Liver (tissue), 9 donors: Measurements from ENCODE around the gene SSR3. TPM values are rescaled to one million over a fixed set of nuclear protein-coding genes. Genes with fewer than 3 reads are reported as not detected.

ENCODE experiments used
- DNase-seq: peaks from one replicate; pipeline ENCODE4 v3.0.0-alpha.2; 2017; ENCODE audit warnings: low spot score
- H3K27ac ChIP-seq, 2 donors: one replicate each; pipeline ENCODE4 v1.7.0; 2013; ENCODE audit warnings: inconsistent platforms in 2 of 2, low read length in 2 of 2, control low read depth in 1 of 2, low read depth in 1 of 2, mild to moderate bottlenecking in 1 of 2
- H3K27me3 ChIP-seq, 4 donors: one replicate each; pipeline versions ENCODE4 v1.6.1 to v1.7.0; 2013; ENCODE audit warnings: low read length in 3 of 4, inconsistent platforms in 1 of 4, mild to moderate bottlenecking in 1 of 4, moderate library complexity in 1 of 4; ENCODE audit not compliant: control insufficient read depth in 4 of 4, insufficient read depth in 4 of 4
- H3K36me3 ChIP-seq, 4 donors: one replicate each; pipeline versions ENCODE4 v1.6.1 to v1.7.0; 2013; ENCODE audit warnings: low read length in 3 of 4, mild to moderate bottlenecking in 3 of 4, low read depth in 1 of 4, moderate library complexity in 1 of 4; ENCODE audit not compliant: control insufficient read depth in 4 of 4, insufficient read depth in 3 of 4
- H3K4me1 ChIP-seq, 4 donors: one replicate each; pipeline versions ENCODE4 v1.6.1 to v1.7.0; 2013; ENCODE audit warnings: low read length in 3 of 4, mild to moderate bottlenecking in 3 of 4, moderate library complexity in 1 of 4; ENCODE audit not compliant: control insufficient read depth in 4 of 4, insufficient read depth in 4 of 4
- H3K4me3 ChIP-seq, 3 donors: one replicate each; pipeline versions ENCODE4 v1.6.1 to v1.7.0; 2013; ENCODE audit warnings: low read length in 3 of 3, control low read depth in 1 of 3, low read depth in 1 of 3, mild to moderate bottlenecking in 1 of 3
- H3K9ac ChIP-seq, 2 donors: one replicate each; pipeline ENCODE4 v1.7.0; 2013; ENCODE audit warnings: low read length in 2 of 2, mild to moderate bottlenecking in 2 of 2, moderate library complexity in 2 of 2, control low read depth in 1 of 2, low read depth in 1 of 2
- H3K9me3 ChIP-seq, 4 donors: one replicate each; pipeline versions ENCODE4 v1.6.1 to v1.7.0; 2013; ENCODE audit warnings: low read length in 3 of 4; ENCODE audit not compliant: control insufficient read depth in 4 of 4
- ATF3 ChIP-seq: IDR thresholded peaks from 2 replicates; pipeline ENCODE4 v1.6.1; 2016; ENCODE audit warnings: antibody characterized with exemption
- EGR1 ChIP-seq, 2 donors: IDR thresholded peaks; 2 replicates each; pipeline ENCODE4 v1.6.1; 2016 to 2018; ENCODE audit warnings: antibody characterized with exemption in 2 of 2, low read depth in 2 of 2
- FOXA1 ChIP-seq: IDR thresholded peaks from 2 replicates; pipeline ENCODE4 v1.6.1; 2016; ENCODE audit warnings: antibody characterized with exemption
- FOXA2 ChIP-seq: IDR thresholded peaks from 2 replicates; pipeline ENCODE4 v1.6.1; 2016; ENCODE audit warnings: antibody characterized with exemption
- GABPA ChIP-seq, 2 donors: IDR thresholded peaks in 1 of 2; conservative IDR thresholded peaks in 1 of 2; 2 replicates each; pipeline ENCODE4 v1.6.1; 2016; ENCODE audit warnings: antibody characterized with exemption in 2 of 2, mild to moderate bottlenecking in 1 of 2, moderate library complexity in 1 of 2
- HNF4A ChIP-seq, 2 donors: conservative IDR thresholded peaks; 2 replicates each; pipeline ENCODE4 v1.6.1; 2016; ENCODE audit warnings: antibody characterized with exemption in 2 of 2, mild to moderate bottlenecking in 2 of 2
- HNF4G ChIP-seq: IDR thresholded peaks from 2 replicates; pipeline ENCODE4 v1.6.1; 2016; ENCODE audit warnings: antibody characterized with exemption
- JUND ChIP-seq, 2 donors: IDR thresholded peaks; 2 replicates each; pipeline ENCODE4 v1.6.1; 2016; ENCODE audit warnings: antibody characterized with exemption in 2 of 2
- NR2F2 ChIP-seq: IDR thresholded peaks from 2 replicates; pipeline ENCODE4 v1.6.1; 2016; ENCODE audit warnings: antibody characterized with exemption
- RAD21 ChIP-seq, 2 donors: IDR thresholded peaks; 2 replicates each; pipeline ENCODE4 v1.6.1; 2016; ENCODE audit warnings: antibody characterized with exemption in 2 of 2, mild to moderate bottlenecking in 2 of 2
- RXRA ChIP-seq, 2 donors: IDR thresholded peaks; 2 replicates each; pipeline ENCODE4 v1.6.1; 2017 to 2018; ENCODE audit warnings: antibody characterized with exemption in 2 of 2, mild to moderate bottlenecking in 1 of 2
- SP1 ChIP-seq: IDR thresholded peaks from 2 replicates; pipeline ENCODE4 v1.6.1; 2018; ENCODE audit warnings: antibody characterized with exemption, mild to moderate bottlenecking
- TAF1 ChIP-seq: conservative IDR thresholded peaks from 2 replicates; pipeline ENCODE4 v1.6.1; 2016; ENCODE audit warnings: antibody characterized with exemption, mild to moderate bottlenecking
- YY1 ChIP-seq: IDR thresholded peaks from 2 replicates; pipeline ENCODE4 v1.6.1; 2016; ENCODE audit warnings: antibody characterized with exemption, mild to moderate bottlenecking
- WGBS: extraction: QIAGEN DNeasy Blood & Tissue Kit; methylation state at CpG from one replicate; pipeline ENCODE4 v1.1.7; 2013; 5-methylcytosine and 5-hydroxymethylcytosine counted together
- polyA plus RNA-seq, 2 donors: library from polyadenylated mRNA; stranded (reverse) in 1 of 2; unstranded in 1 of 2; fragments of 200-250 nt in 1 of 2; fragments of >200 nt in 1 of 2; fragmentation: Nextera tagmentation in 1 of 2; extraction: Ambion mirVana in 1 of 2; gene quantifications; one replicate each; pipeline versions ENCODE4 v1.2.1 to v1.2.3, GENCODE V29; 2013 to 2015
- total RNA-seq, 2 donors: library from RNA; depleted of rRNA; stranded (reverse); fragments of >200 nt; gene quantifications; one replicate each; pipeline ENCODE4 v1.2.3, GENCODE V29; 2014
- TF ChIP-seq, protein P1 (sequence below): IDR thresholded peaks from 2 replicates; pipeline ENCODE4 v1.6.1; 2016; ENCODE audit warnings: antibody characterized with exemption, mild to moderate bottlenecking
- TF ChIP-seq, protein P2 (sequence below): fragments of 150-350 bp; IDR thresholded peaks from 2 replicates; pipeline ENCODE4 v1.5.1; 2017; ENCODE audit warnings: improper control_type of control experiment, low read depth, low read length; ENCODE audit not compliant: missing input control
- TF ChIP-seq, protein P3 (sequence below): IDR thresholded peaks from 2 replicates; pipeline ENCODE4 v1.6.1; 2016; ENCODE audit warnings: antibody characterized with exemption
- TF ChIP-seq, protein P4 (sequence below): IDR thresholded peaks from 2 replicates; pipeline ENCODE4 v1.6.1; 2016; ENCODE audit warnings: antibody characterized with exemption
- donor health status: healthy.
- donor health status: healthy.
- donor health status: healthy.
- donor health status: healthy.
- donor health status: healthy.

The SSR3 gene
- total and polyA plus RNA-seq, 4 donors = 63.7 to 168 (median 115) TPM

DNA sequence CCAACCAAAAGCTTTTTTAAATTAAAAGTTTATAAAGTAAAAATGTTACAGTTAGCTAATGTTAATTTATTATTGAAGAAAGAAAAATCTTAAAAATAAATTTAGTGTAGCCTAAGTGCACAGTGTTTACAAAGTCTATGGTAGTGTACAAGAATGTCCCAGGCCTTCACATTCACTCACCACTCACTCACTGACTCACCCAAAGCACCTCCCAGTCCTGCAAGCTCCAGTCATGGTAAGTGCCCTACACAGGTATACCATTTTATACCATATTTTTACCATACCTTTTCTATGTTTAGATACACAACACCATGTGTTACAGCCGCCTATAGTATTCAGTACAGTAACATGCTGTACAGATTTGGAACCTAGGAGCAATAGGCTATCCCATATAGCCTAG, 29.1 kb downstream of the SSR3 start:
- Histone ChIP-seq H3K27ac (no peak overlapping the region), H3K9me3 (no peaks in the 10 kb centered on the region), H3K4me1 (no peaks in the 10 kb centered on the region), H3K27me3 (no peaks in the 10 kb centered on the region), H3K9ac (no peak overlapping the region), H3K36me3 (no peaks in the 10 kb centered on the region), H3K4me3 (no peak overlapping the region)
- WGBS = 99% methylated on average over 1 of the region's 1 CpG
- TF ChIP-seq, protein P1, sequence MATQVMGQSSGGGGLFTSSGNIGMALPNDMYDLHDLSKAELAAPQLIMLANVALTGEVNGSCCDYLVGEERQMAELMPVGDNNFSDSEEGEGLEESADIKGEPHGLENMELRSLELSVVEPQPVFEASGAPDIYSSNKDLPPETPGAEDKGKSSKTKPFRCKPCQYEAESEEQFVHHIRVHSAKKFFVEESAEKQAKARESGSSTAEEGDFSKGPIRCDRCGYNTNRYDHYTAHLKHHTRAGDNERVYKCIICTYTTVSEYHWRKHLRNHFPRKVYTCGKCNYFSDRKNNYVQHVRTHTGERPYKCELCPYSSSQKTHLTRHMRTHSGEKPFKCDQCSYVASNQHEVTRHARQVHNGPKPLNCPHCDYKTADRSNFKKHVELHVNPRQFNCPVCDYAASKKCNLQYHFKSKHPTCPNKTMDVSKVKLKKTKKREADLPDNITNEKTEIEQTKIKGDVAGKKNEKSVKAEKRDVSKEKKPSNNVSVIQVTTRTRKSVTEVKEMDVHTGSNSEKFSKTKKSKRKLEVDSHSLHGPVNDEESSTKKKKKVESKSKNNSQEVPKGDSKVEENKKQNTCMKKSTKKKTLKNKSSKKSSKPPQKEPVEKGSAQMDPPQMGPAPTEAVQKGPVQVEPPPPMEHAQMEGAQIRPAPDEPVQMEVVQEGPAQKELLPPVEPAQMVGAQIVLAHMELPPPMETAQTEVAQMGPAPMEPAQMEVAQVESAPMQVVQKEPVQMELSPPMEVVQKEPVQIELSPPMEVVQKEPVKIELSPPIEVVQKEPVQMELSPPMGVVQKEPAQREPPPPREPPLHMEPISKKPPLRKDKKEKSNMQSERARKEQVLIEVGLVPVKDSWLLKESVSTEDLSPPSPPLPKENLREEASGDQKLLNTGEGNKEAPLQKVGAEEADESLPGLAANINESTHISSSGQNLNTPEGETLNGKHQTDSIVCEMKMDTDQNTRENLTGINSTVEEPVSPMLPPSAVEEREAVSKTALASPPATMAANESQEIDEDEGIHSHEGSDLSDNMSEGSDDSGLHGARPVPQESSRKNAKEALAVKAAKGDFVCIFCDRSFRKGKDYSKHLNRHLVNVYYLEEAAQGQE = no peak
- TF ChIP-seq FOXA2 = no peak
- no peak for TF ChIP-seq NR2F2
- TF ChIP-seq GABPA (IDR thresholded peaks at IDR 0.05 in 1 of 2, conservative IDR thresholded peaks at IDR 0.05 in 1 of 2) = no peak
- TF ChIP-seq JUND (IDR thresholded peaks at IDR 0.05) = no peak
- TF ChIP-seq, protein P2, sequence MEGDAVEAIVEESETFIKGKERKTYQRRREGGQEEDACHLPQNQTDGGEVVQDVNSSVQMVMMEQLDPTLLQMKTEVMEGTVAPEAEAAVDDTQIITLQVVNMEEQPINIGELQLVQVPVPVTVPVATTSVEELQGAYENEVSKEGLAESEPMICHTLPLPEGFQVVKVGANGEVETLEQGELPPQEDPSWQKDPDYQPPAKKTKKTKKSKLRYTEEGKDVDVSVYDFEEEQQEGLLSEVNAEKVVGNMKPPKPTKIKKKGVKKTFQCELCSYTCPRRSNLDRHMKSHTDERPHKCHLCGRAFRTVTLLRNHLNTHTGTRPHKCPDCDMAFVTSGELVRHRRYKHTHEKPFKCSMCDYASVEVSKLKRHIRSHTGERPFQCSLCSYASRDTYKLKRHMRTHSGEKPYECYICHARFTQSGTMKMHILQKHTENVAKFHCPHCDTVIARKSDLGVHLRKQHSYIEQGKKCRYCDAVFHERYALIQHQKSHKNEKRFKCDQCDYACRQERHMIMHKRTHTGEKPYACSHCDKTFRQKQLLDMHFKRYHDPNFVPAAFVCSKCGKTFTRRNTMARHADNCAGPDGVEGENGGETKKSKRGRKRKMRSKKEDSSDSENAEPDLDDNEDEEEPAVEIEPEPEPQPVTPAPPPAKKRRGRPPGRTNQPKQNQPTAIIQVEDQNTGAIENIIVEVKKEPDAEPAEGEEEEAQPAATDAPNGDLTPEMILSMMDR = no peak
- no peak for TF ChIP-seq HNF4G
- TF ChIP-seq, protein P3, sequence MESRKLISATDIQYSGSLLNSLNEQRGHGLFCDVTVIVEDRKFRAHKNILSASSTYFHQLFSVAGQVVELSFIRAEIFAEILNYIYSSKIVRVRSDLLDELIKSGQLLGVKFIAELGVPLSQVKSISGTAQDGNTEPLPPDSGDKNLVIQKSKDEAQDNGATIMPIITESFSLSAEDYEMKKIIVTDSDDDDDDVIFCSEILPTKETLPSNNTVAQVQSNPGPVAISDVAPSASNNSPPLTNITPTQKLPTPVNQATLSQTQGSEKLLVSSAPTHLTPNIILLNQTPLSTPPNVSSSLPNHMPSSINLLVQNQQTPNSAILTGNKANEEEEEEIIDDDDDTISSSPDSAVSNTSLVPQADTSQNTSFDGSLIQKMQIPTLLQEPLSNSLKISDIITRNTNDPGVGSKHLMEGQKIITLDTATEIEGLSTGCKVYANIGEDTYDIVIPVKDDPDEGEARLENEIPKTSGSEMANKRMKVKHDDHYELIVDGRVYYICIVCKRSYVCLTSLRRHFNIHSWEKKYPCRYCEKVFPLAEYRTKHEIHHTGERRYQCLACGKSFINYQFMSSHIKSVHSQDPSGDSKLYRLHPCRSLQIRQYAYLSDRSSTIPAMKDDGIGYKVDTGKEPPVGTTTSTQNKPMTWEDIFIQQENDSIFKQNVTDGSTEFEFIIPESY = no peak
- no peak for TF ChIP-seq TAF1
- TF ChIP-seq EGR1 (IDR thresholded peaks at IDR 0.05; ENCODE audit: low read depth in 2 of 2) = no peak
- TF ChIP-seq HNF4A (conservative IDR thresholded peaks at IDR 0.05) = no peak
- no peak for TF ChIP-seq FOXA1
- TF ChIP-seq RXRA (IDR thresholded peaks at IDR 0.05) = no peak
- TF ChIP-seq RAD21 (IDR thresholded peaks at IDR 0.05) = no peak
- TF ChIP-seq YY1 = no peak
- TF ChIP-seq SP1 = no peak
- no peak for TF ChIP-seq ATF3
- TF ChIP-seq, protein P4, sequence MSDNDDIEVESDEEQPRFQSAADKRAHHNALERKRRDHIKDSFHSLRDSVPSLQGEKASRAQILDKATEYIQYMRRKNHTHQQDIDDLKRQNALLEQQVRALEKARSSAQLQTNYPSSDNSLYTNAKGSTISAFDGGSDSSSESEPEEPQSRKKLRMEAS = no peak
- no peak for DNase-seq
